Liver (tissue), 3 donors: Measurements from ENCODE around the gene TUBB2A.
"Not testable (repeated sequence)": the region's sequence is repeated elsewhere in the genome, so short reads cannot be mapped to it uniquely, and the experiment has no call there.

Experiments used
- CTCF ChIP-seq: fragments of 150-350 bp; IDR thresholded peaks from 2 replicates; pipeline ENCODE4 v1.5.1; 2017; ENCODE audit warnings: improper control_type of control experiment, low read depth, low read length; ENCODE audit not compliant: missing input control
- EGR1 ChIP-seq, 2 donors: IDR thresholded peaks; 2 replicates each; pipeline ENCODE4 v1.6.1; 2016 to 2018; ENCODE audit warnings: antibody characterized with exemption in 2 of 2, low read depth in 2 of 2
- FOXA1 ChIP-seq: IDR thresholded peaks from 2 replicates; pipeline ENCODE4 v1.6.1; 2016; ENCODE audit warnings: antibody characterized with exemption
- GABPA ChIP-seq, 2 donors: IDR thresholded peaks in 1 of 2; conservative IDR thresholded peaks in 1 of 2; 2 replicates each; pipeline ENCODE4 v1.6.1; 2016; ENCODE audit warnings: antibody characterized with exemption in 2 of 2, mild to moderate bottlenecking in 1 of 2, moderate library complexity in 1 of 2
- HNF4A ChIP-seq, 2 donors: conservative IDR thresholded peaks; 2 replicates each; pipeline ENCODE4 v1.6.1; 2016; ENCODE audit warnings: antibody characterized with exemption in 2 of 2, mild to moderate bottlenecking in 2 of 2
- JUND ChIP-seq, 2 donors: IDR thresholded peaks; 2 replicates each; pipeline ENCODE4 v1.6.1; 2016; ENCODE audit warnings: antibody characterized with exemption in 2 of 2
- RAD21 ChIP-seq, 2 donors: IDR thresholded peaks; 2 replicates each; pipeline ENCODE4 v1.6.1; 2016; ENCODE audit warnings: antibody characterized with exemption in 2 of 2, mild to moderate bottlenecking in 2 of 2
- RXRA ChIP-seq, 2 donors: IDR thresholded peaks; 2 replicates each; pipeline ENCODE4 v1.6.1; 2017 to 2018; ENCODE audit warnings: antibody characterized with exemption in 2 of 2, mild to moderate bottlenecking in 1 of 2
- TAF1 ChIP-seq: conservative IDR thresholded peaks from 2 replicates; pipeline ENCODE4 v1.6.1; 2016; ENCODE audit warnings: antibody characterized with exemption, mild to moderate bottlenecking
- TF ChIP-seq, protein P1 (sequence below): IDR thresholded peaks from 2 replicates; pipeline ENCODE4 v1.6.1; 2016; ENCODE audit warnings: antibody characterized with exemption, mild to moderate bottlenecking
- TF ChIP-seq, protein P2 (sequence below): IDR thresholded peaks from 2 replicates; pipeline ENCODE4 v1.6.1; 2016; ENCODE audit warnings: antibody characterized with exemption
- donor health status: healthy.
- donor health status: healthy.

DNA sequence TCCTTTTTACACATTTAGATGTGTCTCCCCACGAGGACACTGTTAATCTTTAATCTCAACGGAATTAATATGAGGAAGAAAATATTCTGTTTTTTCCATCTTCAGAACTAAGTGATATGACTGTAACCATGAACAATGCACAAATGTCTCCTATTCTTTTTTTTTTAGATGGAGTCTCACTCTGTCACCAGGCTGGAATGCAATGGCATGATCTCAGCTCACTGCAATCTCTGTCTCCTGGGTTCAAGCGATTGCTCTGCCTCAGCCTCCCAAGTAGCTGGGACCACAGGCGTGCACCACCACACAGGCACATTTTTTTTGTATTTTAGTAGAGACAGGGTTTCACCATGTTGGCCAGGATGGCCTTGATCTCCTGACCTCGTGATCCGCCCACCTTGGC is 19.5 kb downstream of the TUBB2A start:
- not testable (repeated sequence) for TF ChIP-seq RAD21 (IDR thresholded peaks at IDR 0.05); EGR1 (IDR thresholded peaks at IDR 0.05; ENCODE audit: low read depth in 2 of 2); CTCF; GABPA (IDR thresholded peaks at IDR 0.05 in 1 of 2, conservative IDR thresholded peaks at IDR 0.05 in 1 of 2); RXRA (IDR thresholded peaks at IDR 0.05); HNF4A (conservative IDR thresholded peaks at IDR 0.05); TAF1; FOXA1; JUND (IDR thresholded peaks at IDR 0.05)
- TF ChIP-seq, protein P1, sequence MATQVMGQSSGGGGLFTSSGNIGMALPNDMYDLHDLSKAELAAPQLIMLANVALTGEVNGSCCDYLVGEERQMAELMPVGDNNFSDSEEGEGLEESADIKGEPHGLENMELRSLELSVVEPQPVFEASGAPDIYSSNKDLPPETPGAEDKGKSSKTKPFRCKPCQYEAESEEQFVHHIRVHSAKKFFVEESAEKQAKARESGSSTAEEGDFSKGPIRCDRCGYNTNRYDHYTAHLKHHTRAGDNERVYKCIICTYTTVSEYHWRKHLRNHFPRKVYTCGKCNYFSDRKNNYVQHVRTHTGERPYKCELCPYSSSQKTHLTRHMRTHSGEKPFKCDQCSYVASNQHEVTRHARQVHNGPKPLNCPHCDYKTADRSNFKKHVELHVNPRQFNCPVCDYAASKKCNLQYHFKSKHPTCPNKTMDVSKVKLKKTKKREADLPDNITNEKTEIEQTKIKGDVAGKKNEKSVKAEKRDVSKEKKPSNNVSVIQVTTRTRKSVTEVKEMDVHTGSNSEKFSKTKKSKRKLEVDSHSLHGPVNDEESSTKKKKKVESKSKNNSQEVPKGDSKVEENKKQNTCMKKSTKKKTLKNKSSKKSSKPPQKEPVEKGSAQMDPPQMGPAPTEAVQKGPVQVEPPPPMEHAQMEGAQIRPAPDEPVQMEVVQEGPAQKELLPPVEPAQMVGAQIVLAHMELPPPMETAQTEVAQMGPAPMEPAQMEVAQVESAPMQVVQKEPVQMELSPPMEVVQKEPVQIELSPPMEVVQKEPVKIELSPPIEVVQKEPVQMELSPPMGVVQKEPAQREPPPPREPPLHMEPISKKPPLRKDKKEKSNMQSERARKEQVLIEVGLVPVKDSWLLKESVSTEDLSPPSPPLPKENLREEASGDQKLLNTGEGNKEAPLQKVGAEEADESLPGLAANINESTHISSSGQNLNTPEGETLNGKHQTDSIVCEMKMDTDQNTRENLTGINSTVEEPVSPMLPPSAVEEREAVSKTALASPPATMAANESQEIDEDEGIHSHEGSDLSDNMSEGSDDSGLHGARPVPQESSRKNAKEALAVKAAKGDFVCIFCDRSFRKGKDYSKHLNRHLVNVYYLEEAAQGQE, result not testable (repeated sequence)
- TF ChIP-seq, protein P2, sequence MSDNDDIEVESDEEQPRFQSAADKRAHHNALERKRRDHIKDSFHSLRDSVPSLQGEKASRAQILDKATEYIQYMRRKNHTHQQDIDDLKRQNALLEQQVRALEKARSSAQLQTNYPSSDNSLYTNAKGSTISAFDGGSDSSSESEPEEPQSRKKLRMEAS, result not testable (repeated sequence)
